K562 (cell line): ENCODE data around the gene DNAAF8. TPM values are rescaled to one million over a fixed set of nuclear protein-coding genes. Genes with fewer than 3 reads are reported as not detected.
A peak's percentile ranks its signal among the peaks of the same experiment; 100 is the strongest.

Source experiments
- E2F3 ChIP-seq: fragments of 250-450 bp; sonication (Bioruptor Pico); IDR thresholded peaks from 2 replicates; pipeline ENCODE4 v1.4.0; 2020; ENCODE audit warnings: mild to moderate bottlenecking
- ETV5 ChIP-seq: sonication (generic); formaldehyde crosslinking; IDR thresholded peaks from 2 replicates; pipeline ENCODE4 v1.4.0; 2020; ENCODE audit warnings: low read depth, mild to moderate bottlenecking, missing genetic modification reagents
- FOS ChIP-seq: IDR thresholded peaks from 3 replicates; pipeline ENCODE4 v1.6.1; 2011; ENCODE audit not compliant: insufficient read length; ENCODE audit errors: extremely low read depth
- FOXP1 ChIP-seq: sonication (generic); formaldehyde crosslinking; IDR thresholded peaks from 2 replicates; pipeline ENCODE4 v1.8.0; 2022; ENCODE audit warnings: mild to moderate bottlenecking, missing genetic modification reagents
- FUS ChIP-seq: fragments of 200-400 bp; formaldehyde crosslinking; optimal IDR thresholded peaks from 2 replicates; pipeline ENCODE3; 2017; ENCODE audit warnings: low read depth, low read length
- RB1 ChIP-seq: fragments of 450-650 bp; IDR thresholded peaks from 2 replicates; pipeline ENCODE4 v1.6.1; 2017; ENCODE audit warnings: low read depth, mild to moderate bottlenecking
- RCOR1 ChIP-seq, 2 experiments: IDR thresholded peaks; 2 replicates each; pipeline ENCODE4 v1.6.1; 2012; ENCODE audit warnings: low read depth in 2 of 2, low read length in 2 of 2, borderline replicate concordance in 1 of 2, improper control_type of control experiment in 1 of 2
- ZSCAN29 ChIP-seq: fragments of 450-650 bp; IDR thresholded peaks from 2 replicates; pipeline ENCODE4 v1.6.1; 2017
- polyA plus RNA-seq, 8 experiments: library from polyadenylated mRNA; depleted of rRNA in 4 of 8; stranded (reverse) in 5 of 8; unstranded in 3 of 8; fragments of >200 nt; fragmentation: Nextera tagmentation in 2 of 8; fragmentation: Illumina TruSeq in 1 of 8; extraction: Ambion mirVana in 2 of 8; extraction: Trizol in 1 of 8; gene quantifications; 2 replicates each; pipeline versions ENCODE4 v1.2.1 to v1.2.3, GENCODE V29; 2011 to 2014; ENCODE audit warnings: inconsistent platforms in 1 of 8, missing spikeins in 1 of 8
- total RNA-seq, 7 experiments: library from RNA; depleted of rRNA in 6 of 7; stranded (reverse); fragments of >200 nt in 6 of 7; fragmentation: Illumina TruSeq in 2 of 7; extraction: Trizol in 2 of 7; gene quantifications; 2 replicates each; pipeline versions ENCODE4 v1.2.1 to v1.2.3, GENCODE V29; 2011 to 2021; ENCODE audit warnings: low replicate concordance in 1 of 7
- TF ChIP-seq, protein P1 (sequence below): fragments of 250-450 bp; sonication (Bioruptor Pico); IDR thresholded peaks from 2 replicates; pipeline ENCODE4 v1.4.0; 2020; ENCODE audit warnings: mild to moderate bottlenecking, moderate library complexity, borderline replicate concordance
- TF ChIP-seq, protein P2 (sequence below): IDR thresholded peaks from 2 replicates; pipeline ENCODE4 v1.6.1; 2014; ENCODE audit warnings: antibody characterized with exemption
- TF ChIP-seq, protein P3 (sequence below): fragments of 250-450 bp; sonication (Bioruptor Pico); IDR thresholded peaks from 2 replicates; pipeline ENCODE4 v1.9.0; 2021; ENCODE audit warnings: mild to moderate bottlenecking, inconsistent platforms
- TF ChIP-seq, protein P4 (sequence below): fragments of 450-650 bp; IDR thresholded peaks from 2 replicates; pipeline ENCODE4 v1.6.1; 2017; ENCODE audit warnings: mild to moderate bottlenecking, moderate library complexity

DNAAF8 gene
- total and polyA plus RNA-seq, 9 of the 15 experiments (the other 6 are each of a cell fraction or from before 2014, with no cell fraction given): 0.04 to 0.12 (median 0.10) TPM; not detected in 6

DNA sequence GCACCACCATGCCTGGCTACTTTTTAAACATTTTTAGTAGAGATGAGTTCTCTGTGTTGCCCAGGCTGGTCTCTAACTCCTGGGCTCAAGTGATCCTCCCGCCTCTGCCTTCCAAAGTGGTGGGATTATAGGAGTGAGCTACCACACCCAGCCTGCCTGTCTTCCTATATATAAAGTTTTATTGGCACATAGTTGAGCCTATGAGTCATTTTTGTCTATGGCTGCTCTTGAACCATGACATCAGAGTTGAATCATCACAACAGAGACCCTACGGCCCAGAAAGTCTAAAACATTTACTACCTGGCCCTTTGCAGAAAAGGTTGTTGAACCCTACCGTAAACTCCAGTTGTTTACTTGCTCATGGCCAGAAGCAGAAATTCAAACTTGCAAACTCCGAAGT is 45.9 kb downstream of the DNAAF8 start (continued):
- TF ChIP-seq, protein P1, sequence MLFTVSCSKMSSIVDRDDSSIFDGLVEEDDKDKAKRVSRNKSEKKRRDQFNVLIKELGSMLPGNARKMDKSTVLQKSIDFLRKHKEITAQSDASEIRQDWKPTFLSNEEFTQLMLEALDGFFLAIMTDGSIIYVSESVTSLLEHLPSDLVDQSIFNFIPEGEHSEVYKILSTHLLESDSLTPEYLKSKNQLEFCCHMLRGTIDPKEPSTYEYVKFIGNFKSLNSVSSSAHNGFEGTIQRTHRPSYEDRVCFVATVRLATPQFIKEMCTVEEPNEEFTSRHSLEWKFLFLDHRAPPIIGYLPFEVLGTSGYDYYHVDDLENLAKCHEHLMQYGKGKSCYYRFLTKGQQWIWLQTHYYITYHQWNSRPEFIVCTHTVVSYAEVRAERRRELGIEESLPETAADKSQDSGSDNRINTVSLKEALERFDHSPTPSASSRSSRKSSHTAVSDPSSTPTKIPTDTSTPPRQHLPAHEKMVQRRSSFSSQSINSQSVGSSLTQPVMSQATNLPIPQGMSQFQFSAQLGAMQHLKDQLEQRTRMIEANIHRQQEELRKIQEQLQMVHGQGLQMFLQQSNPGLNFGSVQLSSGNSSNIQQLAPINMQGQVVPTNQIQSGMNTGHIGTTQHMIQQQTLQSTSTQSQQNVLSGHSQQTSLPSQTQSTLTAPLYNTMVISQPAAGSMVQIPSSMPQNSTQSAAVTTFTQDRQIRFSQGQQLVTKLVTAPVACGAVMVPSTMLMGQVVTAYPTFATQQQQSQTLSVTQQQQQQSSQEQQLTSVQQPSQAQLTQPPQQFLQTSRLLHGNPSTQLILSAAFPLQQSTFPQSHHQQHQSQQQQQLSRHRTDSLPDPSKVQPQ (CRISPR knock-in tag): no peak
- TF ChIP-seq, protein P2, sequence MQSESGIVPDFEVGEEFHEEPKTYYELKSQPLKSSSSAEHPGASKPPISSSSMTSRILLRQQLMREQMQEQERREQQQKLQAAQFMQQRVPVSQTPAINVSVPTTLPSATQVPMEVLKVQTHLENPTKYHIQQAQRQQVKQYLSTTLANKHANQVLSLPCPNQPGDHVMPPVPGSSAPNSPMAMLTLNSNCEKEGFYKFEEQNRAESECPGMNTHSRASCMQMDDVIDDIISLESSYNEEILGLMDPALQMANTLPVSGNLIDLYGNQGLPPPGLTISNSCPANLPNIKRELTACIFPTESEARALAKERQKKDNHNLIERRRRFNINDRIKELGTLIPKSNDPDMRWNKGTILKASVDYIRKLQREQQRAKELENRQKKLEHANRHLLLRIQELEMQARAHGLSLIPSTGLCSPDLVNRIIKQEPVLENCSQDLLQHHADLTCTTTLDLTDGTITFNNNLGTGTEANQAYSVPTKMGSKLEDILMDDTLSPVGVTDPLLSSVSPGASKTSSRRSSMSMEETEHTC: no peak
- TF ChIP-seq ETV5 (no peak), RCOR1 (IDR thresholded peaks at IDR 0.05; ENCODE audit: borderline replicate concordance in 1 of 2, low read depth in 2 of 2, low read length in 2 of 2) (no peak), FOXP1 (no peak), ZSCAN29 (no peak), RB1 (no peak), FOS (peak; percentile 18), E2F3 (no peak), FUS (no peak)
- TF ChIP-seq, protein P3, sequence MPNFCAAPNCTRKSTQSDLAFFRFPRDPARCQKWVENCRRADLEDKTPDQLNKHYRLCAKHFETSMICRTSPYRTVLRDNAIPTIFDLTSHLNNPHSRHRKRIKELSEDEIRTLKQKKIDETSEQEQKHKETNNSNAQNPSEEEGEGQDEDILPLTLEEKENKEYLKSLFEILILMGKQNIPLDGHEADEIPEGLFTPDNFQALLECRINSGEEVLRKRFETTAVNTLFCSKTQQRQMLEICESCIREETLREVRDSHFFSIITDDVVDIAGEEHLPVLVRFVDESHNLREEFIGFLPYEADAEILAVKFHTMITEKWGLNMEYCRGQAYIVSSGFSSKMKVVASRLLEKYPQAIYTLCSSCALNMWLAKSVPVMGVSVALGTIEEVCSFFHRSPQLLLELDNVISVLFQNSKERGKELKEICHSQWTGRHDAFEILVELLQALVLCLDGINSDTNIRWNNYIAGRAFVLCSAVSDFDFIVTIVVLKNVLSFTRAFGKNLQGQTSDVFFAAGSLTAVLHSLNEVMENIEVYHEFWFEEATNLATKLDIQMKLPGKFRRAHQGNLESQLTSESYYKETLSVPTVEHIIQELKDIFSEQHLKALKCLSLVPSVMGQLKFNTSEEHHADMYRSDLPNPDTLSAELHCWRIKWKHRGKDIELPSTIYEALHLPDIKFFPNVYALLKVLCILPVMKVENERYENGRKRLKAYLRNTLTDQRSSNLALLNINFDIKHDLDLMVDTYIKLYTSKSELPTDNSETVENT: no peak
- TF ChIP-seq, protein P4, sequence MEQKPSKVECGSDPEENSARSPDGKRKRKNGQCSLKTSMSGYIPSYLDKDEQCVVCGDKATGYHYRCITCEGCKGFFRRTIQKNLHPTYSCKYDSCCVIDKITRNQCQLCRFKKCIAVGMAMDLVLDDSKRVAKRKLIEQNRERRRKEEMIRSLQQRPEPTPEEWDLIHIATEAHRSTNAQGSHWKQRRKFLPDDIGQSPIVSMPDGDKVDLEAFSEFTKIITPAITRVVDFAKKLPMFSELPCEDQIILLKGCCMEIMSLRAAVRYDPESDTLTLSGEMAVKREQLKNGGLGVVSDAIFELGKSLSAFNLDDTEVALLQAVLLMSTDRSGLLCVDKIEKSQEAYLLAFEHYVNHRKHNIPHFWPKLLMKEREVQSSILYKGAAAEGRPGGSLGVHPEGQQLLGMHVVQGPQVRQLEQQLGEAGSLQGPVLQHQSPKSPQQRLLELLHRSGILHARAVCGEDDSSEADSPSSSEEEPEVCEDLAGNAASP: no peak
